CD4-positive, alpha-beta T cell treated with Interferon alpha-2 for 1 hour (primary cell): Measurements from ENCODE around the gene CDK18.
A peak's percentile ranks its signal among the peaks of the same experiment; 100 is the strongest.
"Not testable (repeated sequence)": the region's sequence is repeated elsewhere in the genome, so short reads cannot be mapped to it uniquely, and the experiment has no call there.

Experiments used
- DNase-seq, 2 donors: peaks; one replicate each; pipeline ENCODE4 v3.0.0-alpha.2; 2020 to 2022

The CDK18 gene

DNA sequence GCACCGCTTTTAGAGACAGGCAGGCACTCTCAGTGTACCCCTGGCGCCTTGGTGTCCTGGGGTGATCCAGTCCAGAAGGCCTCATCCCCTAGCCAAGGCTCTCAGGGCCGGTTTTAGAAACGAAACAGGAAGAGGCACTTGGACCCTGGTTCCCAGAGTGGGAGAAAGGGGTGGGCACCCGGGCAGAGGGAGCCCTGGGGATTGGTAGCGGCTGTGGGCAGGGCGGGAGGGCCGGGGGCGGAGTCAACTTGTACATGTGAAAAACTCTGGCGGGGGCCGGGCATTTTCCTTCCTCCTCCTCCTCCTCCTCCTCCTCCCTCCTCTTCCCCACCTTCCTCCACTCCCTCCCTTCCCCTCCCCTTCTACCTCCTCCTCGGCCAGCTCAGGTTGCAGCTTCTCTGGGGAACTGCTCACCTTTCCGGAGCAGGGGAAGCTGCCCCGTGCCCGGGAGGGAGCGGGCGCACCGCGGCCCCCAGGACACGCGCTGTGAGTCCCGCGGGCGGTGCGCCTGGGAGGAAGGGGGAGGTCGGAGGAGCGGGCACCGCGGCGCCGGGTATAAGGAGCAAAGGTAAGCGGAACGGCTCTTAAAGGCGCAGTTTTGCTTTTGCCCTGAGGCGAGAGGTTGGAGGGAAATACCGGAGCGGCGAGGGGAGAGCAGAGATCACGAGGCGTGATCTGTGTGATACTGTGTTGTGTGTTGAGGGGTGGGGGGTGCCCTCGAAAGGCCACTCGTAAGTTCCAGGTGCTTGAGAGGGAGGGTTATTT lies at the start of gene CDK18:
CDK18 (plus strand) TSS at position 359 of the 765 bp plus-strand sequence. CDS start 18,499 bp downstream, outside the sequence.
- peak; percentile 35 to 45 for DNase-seq

GRCh38 chr1:205454903-205455335 lies 49.5 kb upstream of the CDK18 start:
- no peak for DNase-seq

DNA sequence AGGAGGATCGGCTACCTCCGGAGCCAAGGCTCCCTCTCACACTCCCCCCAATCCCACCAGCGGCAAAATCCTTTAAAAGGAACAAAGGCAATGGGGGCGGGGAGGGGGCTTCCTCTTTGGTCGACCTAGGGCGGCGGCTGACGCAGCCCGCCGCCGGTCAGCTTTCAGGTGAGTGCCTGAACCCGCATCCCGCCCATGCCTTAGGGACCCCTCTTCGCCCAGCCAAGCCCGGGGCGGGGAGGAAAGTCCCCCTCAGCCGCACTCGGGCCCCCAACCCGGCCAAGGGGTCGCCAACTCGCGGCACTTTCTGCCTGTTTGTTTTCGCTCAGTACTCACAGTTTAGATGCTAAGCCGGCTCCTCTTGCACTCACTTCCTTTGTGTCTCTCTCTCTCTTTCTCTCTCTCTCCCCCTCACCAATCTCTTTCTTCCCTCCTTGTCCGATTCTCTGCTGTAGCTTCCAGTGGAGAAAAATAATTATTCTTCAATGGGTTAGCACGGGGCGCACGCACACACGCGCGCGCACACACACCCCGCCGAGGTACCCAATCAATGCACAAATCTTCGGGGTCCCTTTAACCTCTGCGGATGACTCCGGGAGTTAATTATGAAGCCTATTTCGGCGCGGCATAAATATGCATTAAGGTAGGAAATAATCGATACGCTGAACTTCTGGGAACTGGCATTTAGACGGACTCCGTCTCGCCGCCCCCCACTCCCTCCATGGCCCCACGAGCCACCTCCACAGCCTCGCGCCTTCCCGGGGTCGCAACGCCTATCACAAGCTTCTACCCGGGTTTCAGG lies 48.7 kb upstream of the CDK18 start, which contains the start of gene BLACAT1:
BLACAT1 (minus strand) TSS at position 465 of the 802 bp plus-strand sequence.
- DNase-seq, result no peak

DNA sequence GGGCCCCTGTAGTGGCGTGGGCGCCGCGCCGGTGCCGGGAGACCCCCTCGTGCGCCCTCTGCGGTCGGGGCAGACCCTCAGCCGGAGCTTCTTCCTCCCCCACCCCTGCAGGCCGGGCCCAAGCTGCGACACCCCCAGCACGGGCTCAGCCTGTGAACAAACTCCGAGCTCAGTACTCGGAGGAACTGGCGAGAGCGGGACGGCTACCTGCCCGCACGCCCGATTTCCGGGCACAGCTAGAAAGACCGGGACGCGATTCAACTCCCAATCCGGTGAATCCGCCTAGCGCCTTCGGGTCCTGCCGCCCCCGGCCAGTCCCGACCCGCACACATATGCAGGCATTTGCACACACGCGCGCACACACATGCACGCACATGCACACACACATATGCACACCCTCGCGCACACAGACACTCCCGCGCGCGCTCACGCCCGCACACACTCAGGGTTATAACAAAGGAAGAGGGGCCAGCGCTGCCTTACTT lies 48.0 kb upstream of the CDK18 start:
- no peak for DNase-seq

DNA sequence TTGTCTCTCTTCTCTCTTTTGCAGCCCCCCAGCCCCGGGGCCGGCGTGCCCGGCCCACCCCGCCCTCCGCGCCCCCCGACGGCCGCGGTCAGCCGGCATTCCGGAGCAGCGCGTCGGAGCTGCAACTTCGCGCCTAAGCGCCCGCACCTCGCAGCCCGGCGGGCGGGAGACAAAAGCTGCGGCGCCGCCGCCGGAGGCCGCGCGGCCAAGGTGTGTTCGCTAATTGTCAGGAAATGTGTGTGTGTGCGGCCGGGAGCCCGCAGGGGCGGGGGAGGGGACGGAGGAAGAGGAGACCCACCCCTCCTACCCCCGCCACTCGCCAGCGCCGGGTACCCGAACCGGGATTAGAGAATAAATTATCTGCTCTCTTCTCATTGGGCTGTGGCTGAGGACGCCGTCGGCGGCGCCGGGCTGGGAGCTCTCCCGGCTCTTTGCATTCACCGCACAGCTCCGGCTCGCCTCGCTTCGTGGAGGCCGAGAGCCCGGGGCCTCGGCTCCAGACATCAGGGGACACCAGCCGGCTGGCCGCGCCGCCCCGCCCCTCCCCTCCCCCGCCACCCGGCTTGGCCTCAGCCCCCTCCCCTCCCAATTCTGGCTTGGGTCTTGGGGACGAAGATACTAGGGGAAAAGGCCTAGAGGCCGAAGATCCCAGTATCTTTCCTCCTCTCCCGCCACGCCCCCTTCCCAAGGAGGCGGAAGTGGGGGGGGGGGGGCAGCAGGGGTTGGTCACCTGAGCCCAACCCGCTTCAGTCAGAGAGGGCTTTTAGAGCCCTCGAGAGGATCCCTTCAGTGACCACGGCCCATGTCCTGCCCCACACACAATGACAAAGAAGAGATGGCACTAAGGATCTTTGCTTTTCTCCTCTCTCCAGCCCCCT lies 47.4 kb upstream of the CDK18 start:
- no peak for DNase-seq

DNA sequence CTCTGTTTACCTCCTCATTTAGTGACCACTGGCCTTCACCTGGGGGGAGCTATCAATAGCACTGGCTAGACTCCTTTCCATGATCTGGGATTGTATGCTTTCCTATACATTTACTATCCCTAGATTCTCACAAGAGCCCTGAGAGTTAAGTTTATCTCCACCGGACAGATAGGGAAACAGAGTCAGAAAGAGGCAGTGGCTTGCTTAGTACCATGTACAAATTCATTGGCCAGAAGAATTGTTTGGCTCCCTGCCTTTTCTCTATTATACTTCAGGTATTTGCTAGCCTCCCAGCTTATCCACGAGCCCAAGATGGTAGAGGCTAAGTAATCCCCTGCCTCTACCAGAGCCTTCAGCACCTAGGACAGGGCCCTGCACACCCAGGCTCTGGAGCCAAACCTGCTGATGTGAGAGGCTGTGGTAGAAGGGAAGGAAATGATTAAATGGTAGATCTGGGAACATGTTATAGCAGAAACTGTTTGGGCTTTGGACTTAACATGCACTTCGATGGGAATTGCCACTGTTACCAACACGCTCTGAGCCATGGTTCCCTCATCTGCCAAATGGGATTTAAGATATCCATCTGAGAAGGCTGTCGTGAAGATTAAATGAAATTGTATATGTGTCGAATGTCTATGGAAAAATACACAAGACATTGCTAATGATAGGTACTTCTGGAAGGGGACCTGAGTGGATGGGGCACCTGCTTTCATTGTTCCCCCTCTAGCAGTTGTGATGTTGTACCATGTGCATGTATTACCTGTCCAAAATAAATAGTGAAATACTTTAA lies 45.5 kb upstream of the CDK18 start:
- DNase-seq, result peak in 1 of 2 donors; percentile 32

GRCh38 chr1:205465392-205465791 lies 39.1 kb upstream of the CDK18 start:
- no peak for DNase-seq

DNA sequence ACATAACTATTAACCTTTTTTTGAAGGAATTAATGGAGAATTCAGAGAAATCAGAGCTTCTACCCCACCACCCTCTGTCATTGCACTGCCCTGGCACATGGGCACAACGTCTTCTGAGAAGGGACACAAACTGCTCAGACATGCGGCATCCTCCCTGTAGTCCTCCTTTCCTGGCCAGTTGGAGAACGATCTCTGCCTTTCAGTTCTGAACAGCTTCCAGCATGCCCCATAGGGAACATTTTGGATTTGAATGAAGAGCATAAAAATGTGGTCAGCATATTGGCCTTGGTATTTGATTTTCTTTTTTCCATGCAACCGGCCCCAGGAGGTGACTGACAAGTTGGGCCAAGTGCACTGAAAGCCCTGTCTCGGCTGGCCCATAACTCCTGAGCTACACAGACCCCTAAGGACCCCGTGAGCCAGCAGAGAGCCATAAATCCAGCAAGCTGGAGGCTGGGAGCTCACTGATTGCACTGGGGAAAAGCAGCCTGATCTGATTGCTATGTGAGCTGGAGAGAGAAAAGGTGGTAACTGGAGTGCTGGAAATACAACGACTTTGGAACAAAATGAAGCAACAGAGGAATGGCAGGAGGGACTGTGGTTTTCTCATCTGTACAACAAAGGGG lies 37.8 kb upstream of the CDK18 start:
- DNase-seq, result no peak

DNA sequence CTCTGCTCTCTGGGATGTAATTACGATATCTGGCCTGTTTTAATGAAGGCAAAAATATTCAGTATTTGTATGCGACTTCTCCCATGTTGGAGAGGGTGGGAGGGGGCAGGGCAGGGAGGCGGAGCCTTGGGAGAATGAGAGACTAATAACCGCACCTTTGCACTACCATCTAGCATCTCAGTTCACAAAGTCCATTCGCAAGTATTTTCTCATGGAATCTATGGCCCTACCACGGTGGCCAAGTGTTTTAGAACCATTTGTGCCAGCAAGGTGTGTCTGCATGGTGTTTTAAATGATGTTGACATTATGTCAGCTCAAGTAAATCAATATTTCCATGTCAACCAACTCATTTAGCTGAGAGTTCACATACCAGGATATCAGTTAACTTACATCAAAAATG lies 34.3 kb upstream of the CDK18 start:
- no peak for DNase-seq

DNA sequence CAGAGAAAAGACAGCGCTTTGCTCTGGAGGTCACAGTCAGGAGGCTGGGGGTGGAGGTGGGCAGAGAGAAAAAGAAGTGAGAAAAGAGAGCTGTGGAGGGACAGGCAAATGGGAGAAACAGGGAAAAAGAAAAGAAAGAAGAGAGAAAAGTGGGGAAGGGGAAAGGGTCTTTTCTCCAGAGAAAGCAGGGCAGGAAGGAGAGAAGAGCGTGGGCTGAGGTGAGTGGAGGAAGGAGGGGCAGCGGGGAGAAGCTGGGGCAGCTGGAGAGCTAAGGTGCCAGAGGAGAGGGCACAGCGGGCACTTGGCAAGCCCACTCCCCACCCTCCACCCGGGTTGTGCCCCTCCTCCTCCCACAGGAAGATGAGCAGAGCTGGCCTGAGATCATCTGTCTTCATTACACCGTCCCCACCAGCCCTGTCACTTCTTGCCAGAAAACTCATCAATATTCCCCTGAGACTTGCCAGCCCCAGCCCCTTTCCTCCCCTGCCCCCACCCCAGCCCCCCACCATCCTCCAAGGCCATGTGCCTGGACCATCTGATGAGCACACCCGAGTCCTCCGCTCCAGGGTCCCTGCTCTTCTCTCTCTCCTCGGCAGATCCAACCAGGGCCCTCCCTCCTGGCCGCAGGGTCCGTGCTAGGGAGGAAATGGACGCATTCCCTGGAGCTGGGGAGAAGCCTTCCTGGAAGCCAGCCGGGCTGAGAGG lies 31.6 kb upstream of the CDK18 start:
- DNase-seq, result no peak

DNA sequence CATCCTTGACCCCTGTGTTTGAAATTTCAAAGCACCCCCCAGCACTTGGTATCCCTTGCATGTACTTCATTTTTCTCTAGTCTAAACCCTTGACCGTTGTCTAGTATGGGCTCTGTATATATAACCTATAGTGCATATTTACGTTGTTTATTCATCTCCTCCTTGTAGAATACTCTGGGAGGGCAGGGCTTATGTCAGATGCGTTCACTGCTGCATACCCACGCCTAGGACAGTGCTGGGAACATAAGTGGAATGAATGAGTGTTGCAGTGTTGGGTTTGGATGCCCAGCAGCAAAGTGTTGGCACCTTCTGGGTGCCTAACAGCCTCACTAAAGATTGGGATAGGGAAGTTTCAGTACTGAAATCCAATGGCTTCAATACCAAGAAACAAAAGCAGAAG lies 31.0 kb upstream of the CDK18 start:
- no peak for DNase-seq

GRCh38 chr1:205473966-205474365 lies 30.5 kb upstream of the CDK18 start:
- no peak for DNase-seq

GRCh38 chr1:205474571-205474970 lies 29.9 kb upstream of the CDK18 start:
- no peak for DNase-seq

GRCh38 chr1:205475855-205476254 lies 28.6 kb upstream of the CDK18 start:
- DNase-seq, result no peak

GRCh38 chr1:205476648-205477047 lies 27.8 kb upstream of the CDK18 start:
- no peak for DNase-seq

- no peak for DNase-seq
These were observed 27.2 kb upstream of the CDK18 start for GRCh38 chr1:205477121-205477758.

- no peak for DNase-seq
These were observed 26.7 kb upstream of the CDK18 start for GRCh38 chr1:205477759-205478247.

DNA sequence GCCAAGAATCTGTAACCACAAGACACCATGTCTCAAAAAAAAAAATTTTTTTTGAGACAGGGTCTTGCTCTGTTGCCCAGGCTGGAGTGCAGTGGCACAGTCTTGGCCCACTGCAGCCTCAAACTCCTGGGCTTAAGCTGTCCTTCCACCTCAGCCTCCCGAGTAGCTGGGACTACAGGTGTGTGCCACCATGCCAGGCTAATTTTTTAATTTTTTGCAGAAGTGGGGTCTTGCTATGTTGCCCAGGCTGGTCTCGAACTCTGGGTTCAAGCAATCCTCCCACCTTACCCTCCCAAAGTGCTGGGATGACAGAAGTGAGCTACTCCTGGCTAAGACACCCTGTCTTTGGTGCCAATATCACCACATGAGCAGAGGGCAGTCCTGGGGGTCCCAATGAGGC lies 25.5 kb upstream of the CDK18 start:
- not testable (repeated sequence) for DNase-seq

DNA sequence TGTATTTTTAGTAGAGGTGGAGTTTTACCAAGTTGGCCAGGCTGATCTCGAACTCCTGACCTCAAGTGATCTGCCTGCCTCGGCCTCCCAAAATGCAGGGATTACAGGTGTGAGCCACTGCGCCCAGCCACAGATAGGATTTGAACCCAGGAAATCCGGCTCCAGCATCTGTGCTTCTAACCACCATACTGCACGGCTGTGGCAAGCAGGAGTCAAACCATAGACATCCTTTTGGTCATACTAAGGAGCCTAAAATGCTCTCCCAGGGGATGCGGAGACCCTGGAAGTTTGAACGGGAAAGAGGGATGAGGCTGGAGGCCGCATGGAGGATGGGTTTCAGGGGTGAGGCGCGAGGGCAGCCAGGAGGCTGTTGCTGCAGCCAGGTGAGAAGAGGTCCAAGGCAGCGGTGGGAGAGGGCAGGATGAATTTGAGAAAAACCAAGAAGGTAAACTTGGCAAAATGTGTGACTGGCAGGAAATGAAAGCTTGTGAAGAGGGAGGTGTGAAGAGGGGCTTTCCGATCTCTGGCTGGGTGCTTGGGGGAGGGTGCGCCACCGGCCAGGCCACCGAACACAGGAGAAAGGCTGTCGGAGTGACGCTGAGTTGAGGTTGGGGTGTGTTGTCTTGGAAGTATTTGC lies 24.0 kb upstream of the CDK18 start:
- DNase-seq, result peak; percentile 66 to 76

- DNase-seq, result no peak
These were observed 23.3 kb upstream of the CDK18 start for GRCh38 chr1:205481218-205481617.
